Eye (tissue), 1 donor: ENCODE measurements around the gene MOGAT1.
A peak's percentile ranks its signal among the peaks of the same experiment; 100 is the strongest.
"Not testable (repeated sequence)": the region's sequence is repeated elsewhere in the genome, so short reads cannot be mapped to it uniquely, and the experiment has no call there.

Experiments
- DNase-seq: peaks from one replicate; pipeline ENCODE4 v3.0.0-alpha.2; 2015

Gene MOGAT1

DNA sequence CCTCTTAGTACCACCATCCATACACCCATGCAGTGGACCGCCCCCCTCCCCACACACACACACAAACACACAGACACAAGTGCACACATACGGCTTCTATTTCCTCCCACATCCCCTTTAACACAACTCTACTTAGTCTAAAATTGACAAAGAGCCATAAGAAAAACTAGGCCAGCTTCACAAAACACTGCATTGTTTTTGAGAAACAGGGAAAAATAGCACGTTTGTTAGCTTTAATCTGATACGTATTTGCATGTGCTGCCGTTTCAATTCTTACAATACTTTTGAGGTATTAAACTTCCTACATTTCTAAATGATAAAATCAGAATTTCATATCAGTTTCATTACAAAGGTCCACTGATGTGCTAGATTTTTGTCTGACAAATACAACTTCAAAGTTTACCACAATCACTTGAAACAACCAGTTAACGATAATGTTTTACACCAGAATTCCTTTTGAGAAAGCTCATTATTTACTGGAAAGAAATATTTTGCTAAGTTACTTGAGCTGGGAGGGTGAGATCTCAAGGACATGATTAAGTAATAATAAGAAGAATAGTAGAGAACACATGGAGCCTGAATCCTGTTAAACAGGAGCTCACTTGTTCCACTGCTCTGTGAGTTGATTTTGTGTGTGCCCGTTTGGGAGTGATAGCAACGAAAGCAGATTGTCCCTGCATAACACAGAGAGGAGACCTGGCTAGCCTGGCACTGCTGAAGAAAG is 74.5 kb downstream of the MOGAT1 start:
- DNase-seq, result no peak

DNA sequence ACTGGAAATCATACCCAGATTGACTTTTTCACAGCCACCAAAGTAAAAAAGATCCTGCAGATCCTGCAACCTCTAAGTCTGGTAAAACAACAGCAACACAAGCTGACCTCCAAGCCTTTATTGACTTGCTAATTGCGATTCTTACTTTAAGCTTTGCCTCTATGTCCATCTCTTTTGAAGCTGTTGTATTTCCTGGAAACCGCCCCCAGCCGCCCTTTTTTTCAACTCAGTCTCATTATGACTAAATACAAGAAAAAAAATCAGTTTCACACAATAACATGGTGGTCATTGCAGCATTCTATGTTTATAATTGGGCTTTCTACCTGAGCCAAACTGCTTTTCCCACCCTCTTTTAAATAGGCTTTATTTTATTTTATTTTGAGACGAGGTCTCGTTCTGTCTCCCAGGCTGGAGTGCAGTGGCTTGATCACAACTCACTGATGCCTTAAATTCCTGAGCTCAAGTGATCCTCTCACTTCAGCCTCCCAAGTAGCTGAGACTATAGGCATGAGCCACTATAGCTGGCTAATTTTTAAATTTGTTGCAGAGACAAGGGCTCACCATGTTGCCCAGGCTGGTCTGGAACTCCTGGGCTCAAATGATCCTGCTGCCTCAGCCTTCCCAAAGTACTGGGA is 76.2 kb downstream of the MOGAT1 start:
- DNase-seq, result no peak

DNA sequence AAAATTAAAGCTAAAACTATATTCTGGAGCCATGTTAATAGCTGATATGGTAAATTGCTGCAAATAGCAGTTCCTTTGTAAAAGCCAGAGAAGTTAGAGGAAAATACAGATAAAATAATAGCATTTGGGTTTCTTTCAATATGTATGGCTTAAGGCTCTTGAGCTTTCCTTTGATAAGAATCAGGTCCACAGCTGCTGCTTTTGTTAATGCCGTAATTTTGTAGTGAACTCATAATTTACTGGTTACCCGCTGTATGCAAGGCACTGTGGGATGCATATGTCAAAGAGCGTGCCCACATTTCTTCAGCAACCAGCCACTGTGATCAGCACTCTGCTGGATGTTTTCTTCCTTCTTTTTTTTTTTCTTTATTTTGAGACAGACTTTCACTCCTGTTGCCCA is 79.1 kb downstream of the MOGAT1 start:
- no peak for DNase-seq

DNA sequence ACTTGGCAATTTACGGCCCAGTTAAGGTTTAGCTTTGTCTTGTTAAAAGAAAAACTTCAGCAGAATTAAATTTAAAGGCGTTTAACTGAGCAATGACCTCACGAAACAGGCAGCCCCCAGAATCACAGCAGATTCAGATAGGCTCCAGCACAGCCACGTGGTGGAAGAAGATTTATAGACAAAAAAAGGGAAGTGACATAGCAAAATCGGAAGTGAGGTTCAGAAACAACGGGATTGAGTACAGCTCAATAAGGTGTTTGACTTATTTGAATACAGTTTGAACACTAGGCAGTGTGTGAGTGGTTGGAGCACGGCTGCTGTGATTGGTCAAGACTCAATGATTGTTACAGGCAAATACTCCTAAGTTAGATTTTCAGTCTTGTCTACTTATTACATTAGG is 79.8 kb downstream of the MOGAT1 start:
- no peak for DNase-seq

DNA sequence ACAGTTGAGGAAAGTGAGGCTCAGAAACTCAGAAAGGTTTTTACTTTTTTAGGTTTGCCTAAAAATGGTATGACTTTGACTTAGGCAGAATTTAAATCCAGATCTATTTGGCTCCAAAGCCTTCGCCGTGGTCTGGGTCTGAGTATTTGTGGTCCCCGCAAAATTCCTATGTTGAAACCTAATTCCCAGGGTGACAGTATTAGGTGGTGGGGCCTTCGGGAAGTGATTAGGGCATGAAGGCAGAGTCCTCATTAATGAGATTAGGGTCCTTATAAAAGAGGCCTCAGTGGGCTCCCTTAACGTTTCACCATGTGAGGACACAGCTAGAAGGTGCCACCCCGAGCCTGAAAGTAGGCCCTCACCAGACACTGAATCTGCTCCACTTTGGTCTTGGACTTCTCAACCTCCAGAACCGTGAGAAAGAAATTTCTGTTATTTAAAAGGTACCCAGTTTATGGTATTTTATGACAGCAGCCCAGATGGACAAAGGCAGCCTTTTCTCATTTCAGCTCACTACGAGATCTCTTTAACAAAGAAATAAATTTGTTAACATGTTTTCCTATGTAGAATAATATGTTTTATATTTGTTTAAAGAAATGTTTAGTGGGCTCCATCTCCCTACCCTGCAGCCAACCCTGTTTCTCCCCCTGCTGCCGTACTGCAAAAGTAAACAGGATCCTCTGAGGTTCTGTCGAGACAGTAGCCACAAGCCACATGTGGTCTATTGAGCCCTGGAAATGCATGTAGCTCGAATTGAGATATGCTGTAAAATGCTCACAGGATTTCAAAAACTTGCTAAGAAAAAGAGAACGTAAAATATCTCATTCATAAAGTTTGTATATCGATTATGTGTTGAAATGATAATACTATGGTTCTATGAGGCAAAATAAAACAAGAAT is 80.6 kb downstream of the MOGAT1 start:
- peak; percentile 33 for DNase-seq

DNA sequence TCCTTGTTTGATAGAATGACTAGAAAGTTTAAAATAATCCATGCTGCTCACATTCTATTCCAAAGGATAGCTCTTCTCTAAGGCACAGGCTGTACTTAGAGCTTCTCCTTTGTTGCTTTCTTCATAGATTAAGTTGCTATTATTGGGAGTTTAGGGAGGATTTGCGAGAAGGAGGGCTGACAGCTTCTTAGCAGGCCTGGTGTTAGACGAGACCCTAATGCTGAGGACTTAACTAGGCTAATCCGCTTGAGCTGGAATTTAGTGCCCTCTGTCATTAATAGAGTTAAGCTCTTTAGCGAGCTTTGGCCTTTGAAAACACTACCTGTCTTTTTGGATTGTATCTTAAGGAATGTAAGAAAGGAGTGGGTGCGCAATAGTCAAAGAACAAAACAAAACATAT is 81.3 kb downstream of the MOGAT1 start:
- peak; percentile 67 for DNase-seq

DNA sequence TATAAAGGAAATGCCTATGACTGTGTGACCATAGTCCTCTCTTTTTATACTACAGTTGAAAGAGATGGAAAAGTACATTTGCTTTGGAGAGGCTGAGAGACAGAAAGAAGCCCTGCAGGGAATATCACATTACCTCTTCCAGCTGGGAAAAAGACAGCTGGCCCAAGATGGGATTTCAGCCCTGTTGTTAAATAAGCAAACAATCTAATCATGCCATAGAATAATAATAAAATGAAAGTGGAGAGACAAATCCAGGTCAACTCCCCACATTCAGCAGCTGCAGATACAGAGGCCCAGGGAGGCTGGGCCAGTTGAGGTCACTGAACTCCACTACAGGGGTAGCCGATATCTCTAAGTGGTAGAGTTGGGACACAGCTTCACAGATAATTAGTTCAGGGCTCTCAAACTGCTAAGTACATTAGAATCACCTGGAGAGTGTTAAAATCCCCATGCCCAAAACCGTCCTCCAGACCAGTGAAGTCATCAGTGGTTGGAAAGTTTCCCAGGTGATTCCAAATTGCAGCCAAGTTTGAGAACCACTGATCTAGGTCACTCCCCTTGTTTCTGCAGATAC is 81.9 kb downstream of the MOGAT1 start:
- peak; percentile 84 for DNase-seq

DNA sequence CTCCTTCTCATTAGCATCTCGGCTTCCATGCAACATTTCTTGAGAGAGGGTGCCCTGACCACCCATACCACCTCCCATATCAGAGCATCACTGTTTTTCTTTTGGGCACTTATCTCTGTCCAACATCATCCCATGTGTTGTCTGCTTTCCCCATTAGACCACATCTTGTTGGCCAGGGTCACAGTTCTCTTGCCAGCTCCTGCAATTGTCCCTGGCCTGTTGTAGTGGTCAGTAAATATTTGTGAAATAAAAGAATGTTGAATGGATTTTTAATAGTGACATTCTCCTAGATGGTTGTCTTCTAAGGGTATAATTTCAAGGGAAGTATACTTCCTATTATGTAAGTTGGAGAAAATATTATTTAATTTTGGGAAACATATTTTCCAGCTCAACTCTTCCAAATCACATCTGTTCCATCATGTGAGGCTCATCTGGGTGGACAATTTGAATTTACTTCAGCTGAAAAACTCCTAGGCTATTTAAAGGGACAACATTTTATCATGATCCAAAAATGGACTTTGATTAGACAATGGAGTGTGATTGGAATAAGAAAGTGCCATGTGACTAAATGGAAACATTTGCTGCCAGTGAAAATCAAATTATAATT is 83.0 kb downstream of the MOGAT1 start:
- no peak for DNase-seq

DNA sequence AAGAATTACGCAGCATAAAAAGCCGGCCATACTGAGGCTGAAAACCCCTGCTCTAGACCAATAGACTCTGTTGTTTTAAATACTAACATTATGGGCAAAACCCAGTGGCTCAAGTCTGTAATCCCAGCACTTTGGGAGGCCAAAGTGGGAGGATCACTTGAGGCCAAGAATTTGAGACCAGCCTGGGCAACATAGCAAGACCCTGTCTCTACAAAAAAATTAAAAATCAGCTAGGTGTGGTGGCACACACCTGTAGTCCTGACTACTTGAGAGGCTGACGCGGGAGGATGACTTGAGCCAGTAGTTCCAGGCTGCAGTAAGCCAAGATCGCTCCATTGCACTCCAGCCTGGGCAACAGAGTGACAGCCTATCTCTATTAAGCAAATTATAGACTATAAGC is 84.1 kb downstream of the MOGAT1 start:
- not testable (repeated sequence) for DNase-seq

DNA sequence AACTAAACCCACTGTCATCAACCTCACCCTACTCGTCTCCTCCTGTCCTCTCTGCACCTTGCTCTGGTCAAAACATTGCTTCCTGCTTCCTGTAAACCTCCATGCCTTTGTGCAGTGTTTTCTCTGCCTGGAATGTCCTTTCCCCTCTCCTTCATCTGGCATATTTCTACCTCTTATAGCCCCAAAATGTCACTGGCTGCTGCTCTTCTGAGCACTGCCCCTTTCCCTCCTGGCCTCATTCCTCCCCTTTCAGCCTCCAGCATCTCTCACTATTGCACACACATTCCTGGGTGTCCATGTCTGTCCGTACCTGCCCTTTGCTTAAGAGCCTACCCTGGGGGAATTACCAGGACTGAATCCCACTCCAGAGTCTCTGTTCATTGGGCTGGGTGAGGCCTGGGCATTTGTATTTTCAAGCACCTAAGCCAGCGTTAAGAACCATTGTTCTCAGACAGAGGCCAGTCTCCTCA is 84.9 kb downstream of the MOGAT1 start:
- no peak for DNase-seq

DNA sequence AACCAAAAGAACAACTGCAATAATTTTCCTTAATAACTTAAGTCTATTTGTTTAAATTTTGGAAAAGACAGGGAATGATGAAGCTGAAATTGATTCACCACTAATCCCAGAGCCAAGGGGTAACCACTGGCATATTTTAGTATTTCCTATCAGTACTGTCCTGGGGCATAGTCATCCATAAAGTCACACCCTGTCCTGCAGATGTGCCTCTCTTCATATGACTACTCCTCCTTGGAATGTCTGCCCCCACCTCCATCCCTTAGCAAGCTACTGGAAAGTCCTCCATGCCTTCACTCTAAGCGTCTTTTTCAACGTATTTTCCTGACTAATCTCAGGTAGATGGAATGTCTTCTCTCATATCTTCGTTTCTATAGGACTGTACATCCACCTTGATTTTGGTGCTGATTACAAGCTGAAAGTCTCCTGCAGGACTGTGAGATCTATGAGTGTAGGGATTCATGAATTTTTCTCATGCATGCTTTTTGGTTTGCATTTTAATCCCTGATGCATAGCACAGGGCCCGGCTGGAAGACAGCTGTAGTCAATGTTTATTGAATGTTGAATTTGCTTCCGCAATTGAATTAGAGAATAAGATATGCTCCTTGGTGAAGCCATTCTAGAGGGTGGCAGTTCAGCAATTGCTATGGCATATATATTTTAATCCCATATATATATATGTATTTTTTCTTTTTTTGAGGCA is 85.6 kb downstream of the MOGAT1 start:
- no peak for DNase-seq
